Caco-2 (cell line): ENCODE results near the gene ELMO2. TPM values are rescaled to one million over a fixed set of nuclear protein-coding genes. Genes with fewer than 3 reads are reported as not detected.
A peak's percentile ranks its signal among the peaks of the same experiment; 100 is the strongest.

ENCODE experiments used
- BruUV-seq: library from RNA; stranded (reverse); fragments of 400-500 nt; replicated peaks from 2 replicates; lab custom pipeline; 2021; lab: Mats Ljungman, UMichigan
- CTCF ChIA-PET: fragments of 300-600 bp; sonication (Branson Sonifier 250); formaldehyde crosslinking; loops from one replicate; lab custom pipeline; 2022; ENCODE audit warnings: antibody characterized with exemption; lab: Charles Lee
- POLR2A ChIA-PET: fragments of 300-600 bp; sonication (Branson Sonifier 250); formaldehyde crosslinking; loops from one replicate; lab custom pipeline; 2022; ENCODE audit warnings: antibody characterized with exemption; lab: Charles Lee
- DNase-seq, 2 experiments: peaks; one replicate each; pipeline versions ENCODE4 v3.0.0 to v3.0.0-alpha.2; 2020 to 2022
- H3K27me3 ChIP-seq: replicated peaks from 2 replicates; pipeline ENCODE4 v1.6.0; 2011; ENCODE audit warnings: low read length; ENCODE audit not compliant: control insufficient read depth, insufficient read depth
- H3K36me3 ChIP-seq: 2 replicates; pipeline ENCODE4 v1.5.1; 2011; ENCODE audit warnings: low read length; ENCODE audit not compliant: control insufficient read depth, insufficient read depth
- H3K4me1 ChIP-seq: fragments of 250-450 bp; sonication (Bioruptor Pico); 2 replicates; pipeline ENCODE4 v1.5.1; 2020; ENCODE audit warnings: mild to moderate bottlenecking
- H3K4me3 ChIP-seq: 2 replicates; pipeline ENCODE4 v1.5.1; 2011; ENCODE audit warnings: low read depth, mild to moderate bottlenecking, control low read depth, low read length
- H3K9me3 ChIP-seq: fragments of 250-450 bp; sonication (Bioruptor Pico); 2 replicates; pipeline ENCODE4 v1.5.1; 2020; ENCODE audit warnings: mild to moderate bottlenecking, moderate library complexity
- H3K27ac Mint-ChIP-seq: one replicate; pipeline ENCODE4 v1.8.0; 2022; ENCODE audit warnings: mixed read lengths; ENCODE audit not compliant: unreplicated experiment
- H3K27me3 Mint-ChIP-seq: one replicate; pipeline ENCODE4 v1.8.0; 2022; ENCODE audit warnings: mixed read lengths; ENCODE audit not compliant: insufficient read depth, unreplicated experiment
- H3K36me3 Mint-ChIP-seq: one replicate; pipeline ENCODE4 v1.8.0; 2022; ENCODE audit warnings: mild to moderate bottlenecking, mixed read lengths; ENCODE audit not compliant: insufficient read depth, unreplicated experiment
- H3K4me1 Mint-ChIP-seq: one replicate; pipeline ENCODE4 v1.8.0; 2022; ENCODE audit warnings: low read depth, mixed read lengths; ENCODE audit not compliant: unreplicated experiment
- H3K4me3 Mint-ChIP-seq: one replicate; pipeline ENCODE4 v1.8.0; 2022; ENCODE audit warnings: mild to moderate bottlenecking, moderate library complexity, mixed read lengths; ENCODE audit not compliant: unreplicated experiment
- H3K9me3 Mint-ChIP-seq: one replicate; pipeline ENCODE4 v1.8.0; 2022; ENCODE audit warnings: mixed read lengths; ENCODE audit not compliant: unreplicated experiment
- CTCF ChIP-seq, 2 experiments: fragments of 200-600 bp in 1 of 2; IDR thresholded peaks; 1 replicate in 1 of 2; 2 replicates in 1 of 2; pipeline versions ENCODE4 v1.5.1 to v1.8.0; 2011 to 2022; ENCODE audit warnings: antibody characterized with exemption in 1 of 2, control low read depth in 1 of 2, inconsistent platforms in 1 of 2, low read depth in 1 of 2, low read length in 1 of 2, mild to moderate bottlenecking in 1 of 2, moderate library complexity in 1 of 2; ENCODE audit not compliant: insufficient read depth in 1 of 2, severe bottlenecking in 1 of 2, unreplicated experiment in 1 of 2
- intact Hi-C: fragments of 100-400 bp; cut with micrococcal nuclease; formaldehyde crosslinking; loops from one replicate; pipeline ENCODE4 v1.10.0; 2022; ENCODE audit not compliant: unreplicated experiment
- total RNA-seq: library from RNA; stranded (reverse); gene quantifications from 2 replicates; pipeline ENCODE4 v1.2.3, GENCODE V29; 2022

ELMO2 gene
- total RNA-seq, 1 experiment from 2014 or later, result 82.4 TPM

DNA sequence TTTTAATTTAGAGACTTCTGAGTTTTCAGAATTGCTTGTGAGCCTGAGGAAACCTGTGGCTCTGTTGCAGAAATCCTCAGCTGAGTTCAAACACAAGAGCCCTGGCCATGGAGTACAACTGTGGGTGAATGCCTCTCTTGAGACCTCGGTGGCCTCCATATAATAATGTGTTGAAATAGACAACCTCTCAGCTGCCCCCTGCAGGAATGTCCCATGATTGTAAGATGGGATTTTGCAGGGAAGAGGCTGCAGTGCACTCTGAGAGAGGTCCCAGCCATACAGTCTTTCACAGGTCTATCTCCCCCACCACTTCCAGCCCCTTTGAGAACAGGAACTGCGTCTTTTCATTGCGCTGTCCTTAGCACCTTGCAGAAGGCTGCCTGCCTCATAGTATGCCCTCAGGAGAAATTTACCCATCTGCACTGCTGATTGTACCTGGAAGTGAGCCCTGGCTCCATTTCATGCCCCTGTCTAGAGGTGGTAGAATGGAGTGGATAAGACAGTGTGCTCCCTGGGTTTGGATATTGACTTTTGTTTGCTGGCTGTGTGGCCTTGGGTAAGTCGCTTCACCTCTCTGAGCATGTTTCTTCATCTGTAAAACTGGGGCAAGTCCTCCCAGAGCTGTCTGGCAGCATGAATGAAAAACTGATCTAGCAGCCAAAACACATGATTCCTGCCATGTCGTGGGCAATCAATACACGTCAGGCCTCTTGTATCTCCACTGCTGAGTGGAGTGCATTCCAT lies 81.3 kb downstream of the ELMO2 start:
- Mint-ChIP-seq H3K9me3 (no peaks in the 10 kb centered on the region), H3K4me3 (no peak overlapping the region), H3K27ac (no peak overlapping the region), H3K27me3 (peaks cover 18% of the 10 kb centered on the region), H3K36me3 (no peaks in the 10 kb centered on the region), H3K4me1 (no peaks in the 10 kb centered on the region)
- BruUV-seq, result no TSS peak
- peak in 1 of 2 experiments; percentile 74 for DNase-seq
- Histone ChIP-seq H3K4me3 (no peak overlapping the region), H3K36me3 (no peaks in the 10 kb centered on the region), H3K4me1 (no peaks in the 10 kb centered on the region), H3K9me3 (no peaks in the 10 kb centered on the region), H3K27me3 (peaks cover 3% of the 10 kb centered on the region; the same call in 1 of the 2 replicates)
- peak; percentile 61 to 71 for TF ChIP-seq CTCF (IDR thresholded peaks at IDR 0.05; ENCODE audit: insufficient read depth in 1 of 2, low read depth in 1 of 2, low read length in 1 of 2, severe bottlenecking in 1 of 2, unreplicated experiment in 1 of 2)
- intact Hi-C loops, result loop anchor here (1.0 to 2.0 kb wide), 3 partner anchors 14 to 193 kb away; no protein-coding TSS in a partner anchor
- ChIA-PET POLR2A (no interaction called here), CTCF (interaction anchor here (0.9 to 1.9 kb wide), 3 partner anchors 18 to 113 kb away, joined by 4 to 5 read pairs (median 4); no protein-coding TSS in a partner anchor)

DNA sequence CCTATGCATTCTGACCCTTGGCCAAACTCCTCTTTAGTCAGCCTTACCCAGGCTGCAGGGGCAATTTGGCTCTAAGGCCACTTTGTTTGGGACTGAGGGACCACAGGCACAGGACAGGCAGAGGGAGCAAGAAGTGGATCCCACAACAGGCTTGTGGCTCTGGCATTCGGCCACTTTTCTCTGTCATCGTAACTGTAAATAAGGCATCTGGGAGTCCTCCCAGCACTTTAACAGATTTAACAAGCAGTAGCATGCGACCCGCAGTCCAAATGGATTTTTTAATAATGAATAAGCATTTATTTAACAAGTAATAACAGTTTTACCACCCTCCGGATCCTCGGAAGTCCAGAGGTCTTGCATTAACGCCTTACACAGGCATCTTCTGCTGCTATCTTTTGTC lies 82.0 kb downstream of the ELMO2 start:
- no peak for TF ChIP-seq CTCF (IDR thresholded peaks at IDR 0.05; ENCODE audit: insufficient read depth in 1 of 2, low read depth in 1 of 2, low read length in 1 of 2, severe bottlenecking in 1 of 2, unreplicated experiment in 1 of 2)
- no peaks in the 10 kb centered on the region for H3K9me3 ChIP-seq
- ChIA-PET CTCF (interaction anchor here (1.0 to 1.9 kb wide), 2 partner anchors 18 to 19 kb away, joined by 4 to 5 read pairs; no protein-coding TSS in a partner anchor), POLR2A (no interaction called here)
- intact Hi-C loops, result loop anchor here (2.0 kb wide), 1 partner anchor 14 kb away; no protein-coding TSS in a partner anchor
- Mint-ChIP-seq H3K27ac (no peak overlapping the region), H3K4me1 (no peaks in the 10 kb centered on the region), H3K27me3 (peaks cover 17% of the 10 kb centered on the region), H3K4me3 (no peak overlapping the region), H3K9me3 (no peaks in the 10 kb centered on the region), H3K36me3 (no peaks in the 10 kb centered on the region)
- no TSS peak for BruUV-seq
- DNase-seq, result no peak
- H3K27me3 ChIP-seq, result peaks cover 3% of the 10 kb centered on the region; the same call in 1 of the 2 replicates
- H3K4me1 ChIP-seq, result no peaks in the 10 kb centered on the region
- no peaks in the 10 kb centered on the region for H3K36me3 ChIP-seq
- H3K4me3 ChIP-seq, result no peak overlapping the region

- H3K4me1 ChIP-seq, result no peaks in the 10 kb centered on the region
- Mint-ChIP-seq H3K27ac (no peak overlapping the region), H3K4me3 (no peak overlapping the region), H3K9me3 (no peaks in the 10 kb centered on the region), H3K4me1 (no peaks in the 10 kb centered on the region), H3K36me3 (no peaks in the 10 kb centered on the region), H3K27me3 (peaks cover 19% of the 10 kb centered on the region)
- BruUV-seq, result no TSS peak
- no peak overlapping the region for H3K4me3 ChIP-seq
- intact Hi-C loops, result no loop called here
- no peaks in the 10 kb centered on the region for H3K36me3 ChIP-seq
- CTCF ChIA-PET, result no interaction called here
- no peak for TF ChIP-seq CTCF (IDR thresholded peaks at IDR 0.05; ENCODE audit: insufficient read depth in 1 of 2, low read depth in 1 of 2, low read length in 1 of 2, severe bottlenecking in 1 of 2, unreplicated experiment in 1 of 2)
- no peaks in the 10 kb centered on the region for H3K9me3 ChIP-seq
- DNase-seq, result no peak
- POLR2A ChIA-PET, result no interaction called here
- H3K27me3 ChIP-seq, result peaks cover 3% of the 10 kb centered on the region; the same call in 1 of the 2 replicates
Measured at GRCh38 chr20:46323557-46323956, 82.9 kb downstream of the ELMO2 start.
